ENCODE data around the gene MGAT3. TPM values are rescaled to one million over a fixed set of nuclear protein-coding genes. Genes with fewer than 3 reads are reported as not detected.

The MGAT3 gene
- total and polyA plus RNA-seq, 9 of the 15 experiments (the other 6 are each of a cell fraction or from before 2014, with no cell fraction given), result 0.10 to 11.5 (median 4.6) TPM

DNA sequence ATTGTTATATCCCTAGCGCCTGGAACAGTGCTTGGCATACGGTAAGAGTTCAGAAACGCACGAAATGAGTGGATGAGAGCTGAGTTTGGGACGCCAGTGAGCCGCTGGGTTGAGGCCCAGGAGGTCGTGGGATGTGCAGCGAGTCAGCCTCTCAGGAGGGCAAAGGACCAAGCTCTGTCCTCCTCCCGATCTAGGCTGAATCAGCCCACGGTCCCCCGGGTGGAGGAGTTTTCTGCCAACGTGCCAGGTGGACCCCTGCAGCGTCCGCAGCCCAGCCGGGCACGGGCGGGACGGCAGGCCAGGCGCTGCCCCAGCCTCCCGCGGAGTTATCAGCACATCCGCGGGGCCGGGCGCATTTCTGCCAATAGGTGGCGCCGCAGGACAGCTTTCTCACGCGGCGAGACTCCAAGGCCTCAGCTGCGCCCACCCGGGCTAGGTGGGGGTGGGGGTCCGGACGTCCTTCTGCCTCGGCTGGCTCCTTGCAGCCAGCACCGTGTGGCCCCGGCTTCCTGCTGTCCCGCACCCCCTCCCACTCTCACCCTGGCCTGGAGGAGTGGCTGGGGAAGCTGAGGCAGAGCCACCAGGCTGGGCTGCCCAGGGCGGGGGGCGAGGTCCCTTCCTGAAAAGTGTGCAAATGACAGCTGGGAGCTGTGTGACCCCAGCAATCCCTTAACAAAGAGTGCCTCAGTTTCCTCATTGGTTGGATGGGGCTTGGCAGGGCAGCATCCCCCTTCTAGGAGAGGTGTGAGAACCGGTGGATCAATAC is 78.0 kb downstream of the MGAT3 start (continued):
- TF ChIP-seq, protein P1, sequence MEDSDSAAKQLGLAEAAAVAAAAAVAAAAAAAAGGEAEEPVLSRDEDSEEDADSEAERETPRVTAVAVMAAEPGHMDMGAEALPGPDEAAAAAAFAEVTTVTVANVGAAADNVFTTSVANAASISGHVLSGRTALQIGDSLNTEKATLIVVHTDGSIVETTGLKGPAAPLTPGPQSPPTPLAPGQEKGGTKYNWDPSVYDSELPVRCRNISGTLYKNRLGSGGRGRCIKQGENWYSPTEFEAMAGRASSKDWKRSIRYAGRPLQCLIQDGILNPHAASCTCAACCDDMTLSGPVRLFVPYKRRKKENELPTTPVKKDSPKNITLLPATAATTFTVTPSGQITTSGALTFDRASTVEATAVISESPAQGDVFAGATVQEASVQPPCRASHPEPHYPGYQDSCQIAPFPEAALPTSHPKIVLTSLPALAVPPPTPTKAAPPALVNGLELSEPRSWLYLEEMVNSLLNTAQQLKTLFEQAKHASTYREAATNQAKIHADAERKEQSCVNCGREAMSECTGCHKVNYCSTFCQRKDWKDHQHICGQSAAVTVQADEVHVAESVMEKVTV (CRISPR knock-in tag; IDR thresholded peaks at IDR 0.05), result peak; percentile 64
- TF ChIP-seq, protein P2, sequence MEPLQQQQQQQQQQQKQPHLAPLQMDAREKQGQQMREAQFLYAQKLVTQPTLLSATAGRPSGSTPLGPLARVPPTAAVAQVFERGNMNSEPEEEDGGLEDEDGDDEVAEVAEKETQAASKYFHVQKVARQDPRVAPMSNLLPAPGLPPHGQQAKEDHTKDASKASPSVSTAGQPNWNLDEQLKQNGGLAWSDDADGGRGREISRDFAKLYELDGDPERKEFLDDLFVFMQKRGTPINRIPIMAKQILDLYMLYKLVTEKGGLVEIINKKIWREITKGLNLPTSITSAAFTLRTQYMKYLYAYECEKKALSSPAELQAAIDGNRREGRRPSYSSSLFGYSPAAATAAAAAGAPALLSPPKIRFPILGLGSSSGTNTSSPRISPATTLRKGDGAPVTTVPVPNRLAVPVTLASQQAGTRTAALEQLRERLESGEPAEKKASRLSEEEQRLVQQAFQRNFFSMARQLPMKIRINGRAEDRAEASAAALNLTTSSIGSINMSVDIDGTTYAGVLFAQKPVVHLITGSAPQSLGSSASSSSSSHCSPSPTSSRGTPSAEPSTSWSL (CRISPR knock-in tag; IDR thresholded peaks at IDR 0.05; ENCODE audit: borderline replicate concordance), result no peak
- 0 out of 2 replicates have a peak, but pooled peaks have one; percentile 29 for TF ChIP-seq XRCC5 (IDR thresholded peaks at IDR 0.05; ENCODE audit: low read depth, low read length)
- TF ChIP-seq ZNF75A (CRISPR knock-in tag; IDR thresholded peaks at IDR 0.05), result no peak
- TF ChIP-seq GATA2 (CRISPR knock-in tag; IDR thresholded peaks at IDR 0.05), result peak; percentile 53; the same call in 1 of the 2 replicates
- no peak for TF ChIP-seq EP400 (IDR thresholded peaks at IDR 0.05)
- TF ChIP-seq, protein P3, sequence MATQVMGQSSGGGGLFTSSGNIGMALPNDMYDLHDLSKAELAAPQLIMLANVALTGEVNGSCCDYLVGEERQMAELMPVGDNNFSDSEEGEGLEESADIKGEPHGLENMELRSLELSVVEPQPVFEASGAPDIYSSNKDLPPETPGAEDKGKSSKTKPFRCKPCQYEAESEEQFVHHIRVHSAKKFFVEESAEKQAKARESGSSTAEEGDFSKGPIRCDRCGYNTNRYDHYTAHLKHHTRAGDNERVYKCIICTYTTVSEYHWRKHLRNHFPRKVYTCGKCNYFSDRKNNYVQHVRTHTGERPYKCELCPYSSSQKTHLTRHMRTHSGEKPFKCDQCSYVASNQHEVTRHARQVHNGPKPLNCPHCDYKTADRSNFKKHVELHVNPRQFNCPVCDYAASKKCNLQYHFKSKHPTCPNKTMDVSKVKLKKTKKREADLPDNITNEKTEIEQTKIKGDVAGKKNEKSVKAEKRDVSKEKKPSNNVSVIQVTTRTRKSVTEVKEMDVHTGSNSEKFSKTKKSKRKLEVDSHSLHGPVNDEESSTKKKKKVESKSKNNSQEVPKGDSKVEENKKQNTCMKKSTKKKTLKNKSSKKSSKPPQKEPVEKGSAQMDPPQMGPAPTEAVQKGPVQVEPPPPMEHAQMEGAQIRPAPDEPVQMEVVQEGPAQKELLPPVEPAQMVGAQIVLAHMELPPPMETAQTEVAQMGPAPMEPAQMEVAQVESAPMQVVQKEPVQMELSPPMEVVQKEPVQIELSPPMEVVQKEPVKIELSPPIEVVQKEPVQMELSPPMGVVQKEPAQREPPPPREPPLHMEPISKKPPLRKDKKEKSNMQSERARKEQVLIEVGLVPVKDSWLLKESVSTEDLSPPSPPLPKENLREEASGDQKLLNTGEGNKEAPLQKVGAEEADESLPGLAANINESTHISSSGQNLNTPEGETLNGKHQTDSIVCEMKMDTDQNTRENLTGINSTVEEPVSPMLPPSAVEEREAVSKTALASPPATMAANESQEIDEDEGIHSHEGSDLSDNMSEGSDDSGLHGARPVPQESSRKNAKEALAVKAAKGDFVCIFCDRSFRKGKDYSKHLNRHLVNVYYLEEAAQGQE (IDR thresholded peaks at IDR 0.05; ENCODE audit: borderline replicate concordance), result peak; percentile 63; the same call in 1 of the 2 replicates
- TF ChIP-seq, protein P3 (CRISPR knock-in tag; IDR thresholded peaks at IDR 0.05; ENCODE audit: low read depth), result 0 out of 2 replicates have a peak, but pooled peaks have one; percentile 22
- peak; percentile 45; the same call in 1 of the 2 replicates for TF ChIP-seq SMARCA5 (IDR thresholded peaks at IDR 0.05)
- TF ChIP-seq CTBP1 (IDR thresholded peaks at IDR 0.05; ENCODE audit: borderline replicate concordance), result peak; percentile 67
- no peak for TF ChIP-seq POU5F1 (IDR thresholded peaks at IDR 0.05; ENCODE audit: borderline replicate concordance, low read depth, low read length, partially characterized antibody)
- TF ChIP-seq, protein P4, sequence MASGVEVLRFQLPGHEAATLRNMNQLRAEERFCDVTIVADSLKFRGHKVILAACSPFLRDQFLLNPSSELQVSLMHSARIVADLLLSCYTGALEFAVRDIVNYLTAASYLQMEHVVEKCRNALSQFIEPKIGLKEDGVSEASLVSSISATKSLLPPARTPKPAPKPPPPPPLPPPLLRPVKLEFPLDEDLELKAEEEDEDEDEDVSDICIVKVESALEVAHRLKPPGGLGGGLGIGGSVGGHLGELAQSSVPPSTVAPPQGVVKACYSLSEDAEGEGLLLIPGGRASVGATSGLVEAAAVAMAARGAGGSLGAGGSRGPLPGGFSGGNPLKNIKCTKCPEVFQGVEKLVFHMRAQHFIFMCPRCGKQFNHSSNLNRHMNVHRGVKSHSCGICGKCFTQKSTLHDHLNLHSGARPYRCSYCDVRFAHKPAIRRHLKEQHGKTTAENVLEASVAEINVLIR (CRISPR knock-in tag; IDR thresholded peaks at IDR 0.05), result no peak
- TF ChIP-seq RCOR1 (IDR thresholded peaks at IDR 0.05; ENCODE audit: borderline replicate concordance in 1 of 2, low read depth in 2 of 2, low read length in 2 of 2), result peak in 1 of 2 experiments; percentile 30; a peak in 1 of 4 replicates
- TF ChIP-seq PHF20 (IDR thresholded peaks at IDR 0.05; ENCODE audit: partially characterized antibody), result peak; percentile 43
